Measurements from ENCODE around the gene FEM1C.

FEM1C gene

DNA sequence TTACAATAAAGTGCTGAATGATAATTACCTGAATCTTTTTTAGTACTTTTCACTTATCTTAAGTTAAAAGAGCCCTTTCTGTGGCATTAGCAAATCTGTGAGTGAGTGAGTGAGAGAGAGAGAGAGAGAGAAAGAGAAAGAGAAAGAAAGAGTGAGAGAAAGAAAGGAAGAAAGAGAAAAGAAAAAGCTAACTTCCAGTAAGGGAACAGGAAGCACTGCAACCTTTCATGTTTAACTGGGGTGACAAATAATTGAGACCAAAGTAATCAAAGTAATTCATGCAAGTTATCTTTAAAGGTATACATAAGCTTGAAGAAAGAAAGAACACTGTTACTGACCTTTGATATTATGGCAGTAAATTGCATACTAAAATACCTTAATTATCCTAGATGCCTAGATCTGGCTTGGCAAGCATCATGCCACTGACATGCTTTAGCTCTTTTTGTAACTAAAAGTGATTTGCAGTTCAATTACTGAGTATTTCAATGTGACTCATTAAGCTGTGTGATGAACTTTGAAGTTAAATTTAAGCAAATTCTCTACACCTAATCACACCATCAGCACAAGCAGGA, 21.7 kb downstream of the FEM1C start:
- DNase-seq, result no peak

GRCh38 chr5:115520191-115520590, 24.4 kb downstream of the FEM1C start:
- no peak for DNase-seq

- DNase-seq, result no peak
Measured at GRCh38 chr5:115516372-115516771, 28.2 kb downstream of the FEM1C start.

DNA sequence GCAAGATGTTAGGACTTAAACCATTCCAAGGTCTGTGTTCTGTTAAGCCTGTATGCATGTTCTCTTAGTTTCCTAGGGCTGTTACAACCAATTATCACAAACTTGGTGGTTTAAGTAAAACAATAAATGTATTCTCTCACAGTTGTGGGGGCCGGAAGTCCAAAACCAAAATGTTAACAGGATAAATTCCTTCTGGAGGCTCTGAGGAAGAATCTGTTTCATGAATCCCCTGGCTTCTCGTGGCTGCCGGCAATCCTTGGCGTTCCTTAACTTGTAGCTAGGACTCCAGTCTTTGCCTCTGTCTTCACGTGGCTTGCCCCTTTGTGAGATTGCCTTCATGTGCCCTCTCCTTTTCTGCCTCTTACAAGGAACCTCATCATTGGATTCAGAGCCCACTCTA, 30.4 kb downstream of the FEM1C start:
- no peak for DNase-seq

GRCh38 chr5:115511632-115512031, 32.9 kb downstream of the FEM1C start:
- no peak for DNase-seq

DNA sequence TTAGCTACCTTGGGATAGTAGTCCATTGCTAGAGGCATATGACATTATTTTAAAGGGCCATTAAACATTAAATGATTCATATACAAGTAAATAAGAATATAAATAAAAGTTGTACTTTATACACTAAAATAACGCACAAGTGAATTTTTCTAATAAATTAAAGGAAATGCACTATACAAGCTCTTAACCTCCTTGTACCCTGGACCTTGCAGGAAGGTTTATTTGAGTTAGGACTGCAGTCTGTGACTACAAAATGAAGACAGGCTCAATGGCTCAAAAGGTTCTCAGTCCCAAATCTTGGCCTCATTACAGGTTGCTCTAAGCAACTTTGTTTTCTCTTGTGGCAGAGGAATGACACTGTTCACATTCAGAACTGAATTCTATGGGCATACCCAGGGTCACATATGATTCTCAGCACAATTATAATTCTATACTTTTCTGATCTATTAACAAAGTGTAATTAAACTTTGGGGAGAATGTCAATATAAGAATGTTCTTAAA, 34.4 kb downstream of the FEM1C start:
- DNase-seq, result peak in 2 of 56 donors; percentile 10 to 49

DNA sequence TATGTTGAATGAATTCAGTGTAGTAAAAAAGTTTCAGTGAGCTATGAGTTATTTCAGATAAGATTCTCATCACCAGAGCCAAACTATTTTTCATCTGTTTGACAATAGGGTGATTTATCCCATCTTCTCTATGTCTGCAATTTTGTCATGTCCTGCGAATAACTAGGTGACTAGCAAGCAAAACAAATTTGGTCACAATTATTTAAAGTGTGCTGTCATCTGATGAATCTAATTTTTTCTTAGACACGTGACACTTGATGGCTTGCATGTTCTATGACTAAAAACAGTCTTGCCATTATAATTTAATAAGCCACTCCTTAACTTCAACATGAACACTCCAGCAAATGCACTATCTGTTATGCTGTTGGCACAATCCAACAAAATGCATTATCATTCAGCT, 35.0 kb downstream of the FEM1C start:
- DNase-seq, result no peak

DNA sequence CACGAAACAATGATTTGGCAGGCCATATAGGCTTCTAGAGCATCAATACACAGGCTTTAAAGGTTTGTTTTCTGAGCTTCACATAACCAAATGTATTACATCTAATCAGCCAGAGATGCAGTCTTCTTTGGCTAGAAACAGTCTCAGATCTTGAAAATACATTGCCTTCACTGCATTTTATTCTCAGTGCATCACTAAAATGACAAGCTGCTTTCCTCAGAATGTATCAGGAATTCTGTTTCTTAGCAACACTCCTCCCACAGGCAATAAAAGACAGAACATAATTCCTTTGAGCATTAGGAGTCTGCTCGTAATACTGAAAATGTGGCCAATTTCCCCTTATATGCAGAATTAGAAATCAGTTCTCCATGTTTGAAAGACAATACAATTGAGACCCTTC, 36.9 kb downstream of the FEM1C start:
- peak in 1 of 56 donors; percentile 24 for DNase-seq

DNA sequence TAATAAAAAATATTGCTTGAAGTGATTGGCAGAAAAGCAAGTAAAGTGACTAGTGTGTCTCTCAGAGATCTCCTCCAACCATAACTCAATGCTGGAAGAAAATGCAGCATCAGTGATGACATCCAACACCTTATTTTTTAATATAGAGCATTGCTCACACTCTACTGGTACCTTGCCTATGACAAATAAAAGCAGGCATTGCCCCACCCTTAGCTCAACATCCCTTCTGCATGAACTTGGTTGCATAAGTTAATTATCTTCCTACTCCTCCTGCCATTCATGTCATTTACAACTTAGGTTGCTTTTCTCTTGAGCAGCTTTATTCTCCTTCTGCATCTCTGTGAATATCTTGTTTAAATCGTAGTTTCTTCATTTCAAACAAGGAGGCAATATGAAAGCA, 41.2 kb downstream of the FEM1C start:
- DNase-seq, result peak in 12 of 56 donors; percentile 8 to 80 (median 29)

- DNase-seq, result no peak
Measured at GRCh38 chr5:115501464-115502210, 42.9 kb downstream of the FEM1C start.

DNA sequence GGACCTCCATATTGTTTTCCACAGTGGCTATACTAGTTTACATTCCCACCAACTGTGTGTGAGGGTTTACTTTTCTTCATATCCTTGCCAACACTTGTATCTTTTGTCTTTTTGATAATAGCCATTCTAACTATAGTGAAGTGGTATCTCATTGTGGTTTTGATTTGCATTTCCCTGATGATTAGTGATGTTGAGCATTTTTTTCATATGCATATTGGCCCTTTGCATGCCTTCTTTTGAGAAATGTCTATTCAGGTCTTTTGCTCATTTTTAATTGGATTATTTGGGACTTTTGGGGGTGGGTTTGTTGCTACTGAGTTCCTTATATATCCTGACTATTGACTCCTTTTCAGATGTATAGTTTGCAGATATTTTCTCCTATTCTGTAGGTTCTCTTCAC, 44.4 kb downstream of the FEM1C start:
- DNase-seq, result no peak

GRCh38 chr5:115496936-115497576, 47.5 kb downstream of the FEM1C start:
- no peak for DNase-seq

GRCh38 chr5:115494570-115495289, 49.8 kb downstream of the FEM1C start:
- peak in 1 of 56 donors; percentile 21 for DNase-seq

DNA sequence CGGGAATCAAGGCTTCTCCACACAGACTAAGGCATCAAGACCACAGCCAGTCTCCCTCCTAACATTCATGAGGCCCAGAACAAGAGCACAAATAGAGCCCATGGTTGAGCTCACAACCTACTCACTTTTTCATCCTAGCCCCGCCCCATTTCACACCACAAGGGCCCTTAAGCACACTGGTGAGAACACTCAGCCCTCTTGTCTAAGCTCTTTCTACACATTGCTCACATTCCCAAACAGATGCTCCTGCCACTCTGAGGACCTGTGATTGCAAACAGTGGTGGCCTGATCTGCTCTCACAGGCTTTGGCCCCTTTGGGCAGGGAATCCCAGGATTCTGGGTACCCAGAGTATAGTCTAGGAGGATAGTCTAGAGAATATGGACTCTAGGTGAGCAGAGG, 54.0 kb downstream of the FEM1C start:
- DNase-seq, result no peak

DNA sequence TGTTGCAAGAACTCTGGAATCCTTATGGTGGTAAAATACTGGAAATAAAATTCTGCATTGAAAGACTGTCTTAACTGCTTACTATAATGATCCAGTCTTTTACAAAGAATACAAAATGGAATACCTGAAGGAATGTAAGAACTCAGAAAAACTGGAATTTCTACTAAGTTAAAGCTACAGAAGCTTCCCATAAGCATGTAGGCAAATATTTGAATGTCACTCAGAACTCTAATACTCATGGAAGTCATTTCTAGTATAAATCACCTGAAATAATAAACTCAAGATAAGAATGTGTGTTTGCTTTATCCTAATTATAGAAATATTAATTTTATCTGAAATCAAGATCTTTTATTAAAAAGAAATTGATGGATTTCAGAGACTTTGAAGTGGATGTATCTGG, 54.8 kb downstream of the FEM1C start:
- DNase-seq, result no peak

GRCh38 chr5:115487756-115488155, 56.8 kb downstream of the FEM1C start:
- DNase-seq, result no peak

DNA sequence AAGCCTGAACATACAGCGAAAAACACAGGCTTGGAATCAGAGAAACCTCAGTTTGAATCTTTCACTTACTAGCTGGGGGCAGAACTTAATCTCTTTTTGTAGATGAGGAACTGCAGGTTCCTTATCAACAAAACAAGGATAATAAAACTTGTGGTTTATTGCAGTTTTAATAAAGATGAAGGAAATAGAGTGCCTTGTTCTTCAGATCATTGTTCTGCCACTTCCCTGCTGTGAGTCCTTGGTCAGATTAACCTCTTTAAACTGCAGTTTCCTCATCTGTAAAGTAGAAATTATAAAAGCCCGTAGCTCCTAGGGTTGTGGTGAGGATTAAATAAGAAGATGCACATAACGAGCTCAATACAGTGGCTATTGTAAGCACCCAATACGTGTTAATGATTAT, 57.4 kb downstream of the FEM1C start:
- DNase-seq, result no peak

DNA sequence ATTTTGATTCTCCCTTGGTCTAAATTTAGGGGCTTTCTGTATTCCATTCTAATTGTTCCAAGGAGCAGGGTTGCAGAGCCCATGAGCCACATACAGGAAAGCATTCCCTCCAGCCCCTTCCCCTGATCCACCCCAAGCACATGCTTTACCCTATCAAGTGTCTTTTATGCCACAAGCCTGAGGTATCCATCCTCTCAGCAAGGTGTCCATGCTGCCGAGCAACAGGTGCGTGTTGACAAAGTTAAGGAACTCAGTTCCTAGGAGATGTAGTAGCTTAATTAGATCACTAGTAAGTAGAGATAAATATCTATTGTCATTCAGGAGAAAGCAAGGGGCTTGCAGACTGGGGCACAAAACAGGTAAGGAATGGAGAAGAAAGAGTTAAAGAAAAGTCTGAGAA, 57.8 kb downstream of the FEM1C start:
- no peak for DNase-seq

- no peak for DNase-seq
Measured at GRCh38 chr5:115484368-115484767, 60.2 kb downstream of the FEM1C start.

GRCh38 chr5:115480900-115481299, 63.7 kb downstream of the FEM1C start:
- no peak for DNase-seq

DNA sequence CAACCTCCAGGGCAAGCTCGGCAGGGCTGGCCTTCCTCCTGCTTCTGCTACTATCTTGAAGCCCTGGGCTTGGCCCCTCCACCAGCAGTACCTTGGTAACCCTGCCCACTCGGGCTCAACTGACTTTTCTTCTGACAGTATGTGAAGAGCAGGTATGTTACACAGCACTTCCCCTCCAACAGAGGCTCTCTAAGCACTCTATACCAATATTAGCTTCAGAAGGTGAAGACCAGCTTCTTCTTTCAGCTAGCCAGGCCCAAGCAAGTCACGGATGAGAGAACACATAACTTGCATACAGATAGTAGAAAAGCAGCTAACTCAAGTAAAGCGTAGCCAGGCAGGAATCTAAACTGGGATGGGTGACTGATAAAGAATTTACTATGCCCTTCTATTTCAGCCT, 64.3 kb downstream of the FEM1C start:
- no peak for DNase-seq

Data from nucleus accumbens (tissue), 56 donors.